ENCODE measurements around the gene AACS. TPM values are rescaled to one million over a fixed set of nuclear protein-coding genes. Genes with fewer than 3 reads are reported as not detected.

AACS gene
- total and polyA plus RNA-seq, 2 of the 4 experiments (the other 2 are of a cell fraction): 22.0 to 24.9 TPM

DNA sequence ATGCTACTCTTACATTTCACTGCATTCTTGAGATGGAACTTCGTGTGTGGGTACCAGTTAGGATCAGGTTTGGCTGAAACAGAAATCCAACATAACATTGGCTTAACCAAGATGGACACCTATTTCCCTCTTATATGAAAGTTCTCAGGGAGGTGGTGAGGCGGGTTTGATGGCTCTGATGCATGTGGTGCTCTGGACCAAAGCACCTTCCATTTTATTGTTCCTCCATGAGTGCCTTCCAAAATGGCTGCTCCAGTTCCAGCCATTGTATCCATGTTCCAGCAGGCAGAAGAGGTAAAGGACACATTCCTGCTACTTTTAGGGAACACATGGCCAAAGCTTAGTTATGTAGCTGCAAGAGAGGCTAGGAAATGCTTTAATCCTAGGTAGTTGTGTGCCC, 42.2 kb upstream of the AACS start:
- no peak overlapping the region for H3K4me3 ChIP-seq (ENCODE audit: insufficient read depth, low read depth, low read length)
- H2BK120ac ChIP-seq (ENCODE audit: low read depth, low read length): no peak overlapping the region
- no CpG with 5 or more reads among the region's 2 CpGs for WGBS, 2 experiments (ENCODE audit: extremely low coverage in 2 of 2, insufficient read length in 1 of 2)
- H3K14ac ChIP-seq (replicated peaks; ENCODE audit: low read depth, low read length): no peak overlapping the region
- H3K27ac ChIP-seq (ENCODE audit: insufficient read depth, low read length): no peak overlapping the region
- H2BK20ac ChIP-seq (ENCODE audit: low read depth, low read length): no peak overlapping the region
- ChIA-PET CTCF (no interaction called here), POLR2A (ENCODE audit: unreplicated experiment) (no interaction called here)
- no TSS peak for BruUV-seq (replicated peaks)
- no peak overlapping the region for H2BK5ac ChIP-seq (ENCODE audit: low read depth, low read length, poor library complexity, severe bottlenecking)
- no peak overlapping the region for H2AK9ac ChIP-seq (replicated peaks; ENCODE audit: low read depth, low read length, poor library complexity)
- peaks cover 3% of the 10 kb centered on the region; the same call in 1 of the 2 replicates for H3K9me1 ChIP-seq (ENCODE audit: insufficient read depth, low read length)
- H2BK15ac ChIP-seq (ENCODE audit: low read depth, low read length): no peak overlapping the region
- peaks cover 2% of the 10 kb centered on the region; the same call in 1 of the 2 replicates for H3K36me3 ChIP-seq (ENCODE audit: control insufficient read depth, insufficient read depth, low read length)
- in situ Hi-C loops (cut with MboI; ENCODE audit: low sequenced_read_pairs) (no loop called here), intact Hi-C loops (cut with micrococcal nuclease) (no loop called here), dilution Hi-C loops (cut with HindIII; ENCODE audit: low sequenced_read_pairs, unreplicated experiment) (no loop called here)
- H3K27me3 ChIP-seq (ENCODE audit: control insufficient read depth, insufficient read depth, low read length): no peaks in the 10 kb centered on the region
- no peaks in the 10 kb centered on the region for H3K4me1 ChIP-seq (ENCODE audit: control insufficient read depth, insufficient read depth, low read length)
- H4K91ac ChIP-seq (ENCODE audit: insufficient read depth, low read depth, low read length): no peak overlapping the region
- H3K23ac ChIP-seq (ENCODE audit: low read depth, low read length): no peak overlapping the region
- H3K56ac ChIP-seq (ENCODE audit: extremely low read depth, insufficient read depth, low read length): no peak overlapping the region
- H3K4me2 ChIP-seq (ENCODE audit: low read depth, low read length): no peak overlapping the region
- H3K9me3 ChIP-seq (ENCODE audit: control insufficient read depth, insufficient read depth, low read length): peaks cover 2% of the 10 kb centered on the region; the same call in 1 of the 2 replicates
- H3K9ac ChIP-seq (ENCODE audit: low read depth, low read length): no peak overlapping the region
- no peaks in the 10 kb centered on the region for H4K20me1 ChIP-seq (ENCODE audit: insufficient read depth, low read length)
- ATAC-seq (ENCODE audit: low read depth) (no peak), DNase-seq (no peak)
- H4K5ac ChIP-seq (ENCODE audit: low read depth, low read length): no peak overlapping the region
- H2AFZ ChIP-seq (replicated peaks; ENCODE audit: low read length, poor library complexity): no peak overlapping the region
- no peaks in the 10 kb centered on the region for H3K79me1 ChIP-seq (ENCODE audit: low read depth in 1 of 2, low read length in 2 of 2)
- TF ChIP-seq MAZ (IDR thresholded peaks at IDR 0.05; ENCODE audit: borderline replicate concordance, low read depth, low read length) (no peak), NFE2L2 (IDR thresholded peaks at IDR 0.05; ENCODE audit: low read depth, low read length) (no peak), BHLHE40 (IDR thresholded peaks at IDR 0.05; ENCODE audit: low read depth, low read length) (no peak), POLR2A (IDR thresholded peaks at IDR 0.05; ENCODE audit: low read depth, low read length) (no peak), RAD21 (IDR thresholded peaks at IDR 0.05; ENCODE audit: low read length) (no peak), SMC3 (IDR thresholded peaks at IDR 0.05; ENCODE audit: low read depth, low read length) (no peak), CEBPB (IDR thresholded peaks at IDR 0.05; ENCODE audit: low read depth, low read length) (no peak), MAFK (IDR thresholded peaks at IDR 0.05; ENCODE audit: low read depth, low read length) (no peak), RCOR1 (IDR thresholded peaks at IDR 0.05; ENCODE audit: insufficient replicate concordance, low read length) (no peak), FOS (IDR thresholded peaks at IDR 0.05; ENCODE audit: low read depth, low read length) (no peak), MXI1 (IDR thresholded peaks at IDR 0.05; ENCODE audit: borderline replicate concordance, low read depth, low read length) (no peak), CTCF (conservative IDR thresholded peaks at IDR 0.05; ENCODE audit: low read depth, low read length) (no peak), RFX5 (IDR thresholded peaks at IDR 0.05; ENCODE audit: low read depth, low read length) (no peak), CHD1 (IDR thresholded peaks at IDR 0.05; ENCODE audit: low read depth, low read length) (no peak)
- TF ChIP-seq, protein P1, sequence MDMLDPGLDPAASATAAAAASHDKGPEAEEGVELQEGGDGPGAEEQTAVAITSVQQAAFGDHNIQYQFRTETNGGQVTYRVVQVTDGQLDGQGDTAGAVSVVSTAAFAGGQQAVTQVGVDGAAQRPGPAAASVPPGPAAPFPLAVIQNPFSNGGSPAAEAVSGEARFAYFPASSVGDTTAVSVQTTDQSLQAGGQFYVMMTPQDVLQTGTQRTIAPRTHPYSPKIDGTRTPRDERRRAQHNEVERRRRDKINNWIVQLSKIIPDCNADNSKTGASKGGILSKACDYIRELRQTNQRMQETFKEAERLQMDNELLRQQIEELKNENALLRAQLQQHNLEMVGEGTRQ (IDR thresholded peaks at IDR 0.05; ENCODE audit: low read depth, low read length): no peak
- TF ChIP-seq, protein P2, sequence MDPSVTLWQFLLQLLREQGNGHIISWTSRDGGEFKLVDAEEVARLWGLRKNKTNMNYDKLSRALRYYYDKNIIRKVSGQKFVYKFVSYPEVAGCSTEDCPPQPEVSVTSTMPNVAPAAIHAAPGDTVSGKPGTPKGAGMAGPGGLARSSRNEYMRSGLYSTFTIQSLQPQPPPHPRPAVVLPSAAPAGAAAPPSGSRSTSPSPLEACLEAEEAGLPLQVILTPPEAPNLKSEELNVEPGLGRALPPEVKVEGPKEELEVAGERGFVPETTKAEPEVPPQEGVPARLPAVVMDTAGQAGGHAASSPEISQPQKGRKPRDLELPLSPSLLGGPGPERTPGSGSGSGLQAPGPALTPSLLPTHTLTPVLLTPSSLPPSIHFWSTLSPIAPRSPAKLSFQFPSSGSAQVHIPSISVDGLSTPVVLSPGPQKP (IDR thresholded peaks at IDR 0.05; ENCODE audit: borderline replicate concordance, low read depth, low read length): no peak
- no peak overlapping the region for H3K4ac ChIP-seq (ENCODE audit: low read depth, low read length)
- no peak overlapping the region for H3K18ac ChIP-seq (ENCODE audit: low read depth, low read length)
- no peak overlapping the region for H2AK5ac ChIP-seq (ENCODE audit: low read depth, low read length)
- no peak overlapping the region for H4K8ac ChIP-seq (ENCODE audit: low read depth in 2 of 2, low read length in 2 of 2)
